GM12865 (cell line): ENCODE measurements around the gene CYP2W1.

ENCODE experiments used
- DNase-seq: peaks from one replicate; pipeline ENCODE4 v3.0.0; 2010; ENCODE audit warnings: low read depth
- H3K4me3 ChIP-seq: 2 replicates; pipeline ENCODE4 v1.5.1; 2011; ENCODE audit warnings: mild to moderate bottlenecking, low read depth, low read length, control low read depth
- CTCF ChIP-seq: IDR thresholded peaks from 2 replicates; pipeline ENCODE4 v1.5.1; 2011; ENCODE audit warnings: low read length, control low read depth, low read depth, inconsistent platforms; ENCODE audit not compliant: insufficient read depth; ENCODE audit errors: missing control alignments

The CYP2W1 gene

GRCh38 chr7:963236-964078 is 19.5 kb upstream of the CYP2W1 start:
- no peak overlapping the region for H3K4me3 ChIP-seq
- no peak for TF ChIP-seq CTCF
- DNase-seq = no peak

- TF ChIP-seq CTCF = no peak
- H3K4me3 ChIP-seq = no peak overlapping the region
- DNase-seq = no peak
Observed at GRCh38 chr7:964401-965231, 18.4 kb upstream of the CYP2W1 start.

GRCh38 chr7:966291-967069 is 16.5 kb upstream of the CYP2W1 start:
- DNase-seq = no peak
- no peak overlapping the region for H3K4me3 ChIP-seq
- no peak for TF ChIP-seq CTCF

GRCh38 chr7:967361-968082 is 15.5 kb upstream of the CYP2W1 start:
- TF ChIP-seq CTCF = no peak
- DNase-seq = no peak
- no peak overlapping the region for H3K4me3 ChIP-seq

- H3K4me3 ChIP-seq = no peak overlapping the region
- no peak for TF ChIP-seq CTCF
- no peak for DNase-seq
Observed at GRCh38 chr7:968205-969105, 14.5 kb upstream of the CYP2W1 start.
